Dedifferentiated amniotic fluid mesenchymal stem cell (primary cell): Measurements from ENCODE around the gene NAV3.
A peak's percentile ranks its signal among the peaks of the same experiment; 100 is the strongest.

Experiments used
- DNase-seq: peaks from one replicate; pipeline ENCODE4 v3.0.0-alpha.2; 2016; ENCODE audit errors: extremely low spot score

Gene NAV3

GRCh38 chr12:77992760-77993159 lies 162.1 kb downstream of the NAV3 start:
- no peak for DNase-seq

- DNase-seq, result no peak
These were observed 163.0 kb downstream of the NAV3 start for GRCh38 chr12:77993658-77994057.

GRCh38 chr12:77995436-77996167 lies 164.9 kb downstream of the NAV3 start:
- DNase-seq, result no peak

- DNase-seq, result no peak
These were observed 166.0 kb downstream of the NAV3 start for GRCh38 chr12:77996670-77997069.

GRCh38 chr12:77998236-77998786 lies 167.6 kb downstream of the NAV3 start:
- no peak for DNase-seq

- DNase-seq, result no peak
These were observed 168.5 kb downstream of the NAV3 start for GRCh38 chr12:77999074-77999715.

- no peak for DNase-seq
These were observed 172.2 kb downstream of the NAV3 start for GRCh38 chr12:78002878-78003277.

GRCh38 chr12:78004249-78005093 lies 173.8 kb downstream of the NAV3 start:
- no peak for DNase-seq

GRCh38 chr12:78005094-78005492 lies 174.4 kb downstream of the NAV3 start:
- no peak for DNase-seq

- no peak for DNase-seq
These were observed 176.5 kb downstream of the NAV3 start for GRCh38 chr12:78007173-78007572.

GRCh38 chr12:78009031-78009430 lies 178.3 kb downstream of the NAV3 start:
- no peak for DNase-seq

- DNase-seq, result peak; percentile 32
These were observed 187.6 kb downstream of the NAV3 start for GRCh38 chr12:78018171-78018910.

GRCh38 chr12:78018939-78019338 lies 188.2 kb downstream of the NAV3 start:
- no peak for DNase-seq

- DNase-seq, result no peak
These were observed 197.7 kb downstream of the NAV3 start for GRCh38 chr12:78028426-78028825.

- DNase-seq, result no peak
These were observed 203.3 kb downstream of the NAV3 start for GRCh38 chr12:78034025-78034424.

GRCh38 chr12:78035901-78036606 lies 205.4 kb downstream of the NAV3 start:
- no peak for DNase-seq

GRCh38 chr12:78036874-78037273 lies 206.2 kb downstream of the NAV3 start:
- no peak for DNase-seq

GRCh38 chr12:78037707-78038106 lies 207.0 kb downstream of the NAV3 start:
- no peak for DNase-seq

- no peak for DNase-seq
These were observed 207.8 kb downstream of the NAV3 start for GRCh38 chr12:78038541-78038940.

GRCh38 chr12:78038986-78039385 lies 208.3 kb downstream of the NAV3 start:
- no peak for DNase-seq

GRCh38 chr12:78040111-78040510 lies 209.4 kb downstream of the NAV3 start:
- no peak for DNase-seq
